HUES64 (cell line): Measurements from ENCODE around the gene DISC1.

Experiments
- H3K27ac ChIP-seq: 2 replicates; pipeline ENCODE4 v1.7.0; 2013; ENCODE audit warnings: low read depth, low read length, inconsistent platforms
- H3K27me3 ChIP-seq: 2 replicates; pipeline ENCODE4 v1.6.1; 2013; ENCODE audit warnings: mild to moderate bottlenecking, low read length; ENCODE audit not compliant: insufficient read depth
- H3K36me3 ChIP-seq: 2 replicates; pipeline ENCODE4 v1.6.1; 2013; ENCODE audit warnings: mild to moderate bottlenecking, low read length; ENCODE audit not compliant: insufficient read depth
- H3K4me1 ChIP-seq: 2 replicates; pipeline ENCODE4 v1.6.1; 2013; ENCODE audit warnings: mild to moderate bottlenecking, low read length, moderate library complexity; ENCODE audit not compliant: insufficient read depth
- H3K4me3 ChIP-seq: 2 replicates; pipeline ENCODE4 v1.5.1; 2013; ENCODE audit warnings: mild to moderate bottlenecking, low read length, moderate library complexity
- H3K9ac ChIP-seq: 2 replicates; pipeline ENCODE4 v1.6.1; 2013; ENCODE audit warnings: mild to moderate bottlenecking, low read depth, low read length
- H3K9me3 ChIP-seq: 2 replicates; pipeline ENCODE4 v1.6.1; 2013; ENCODE audit warnings: low read depth, low read length; ENCODE audit not compliant: insufficient read depth
- WGBS: fragments of 150-250, 120-280 bp; methylation state at CpG from one replicate; pipeline ENCODE4 v1.1.7; 2013; ENCODE audit warnings: missing lambda C conversion rate; 5-methylcytosine and 5-hydroxymethylcytosine counted together

Gene DISC1

DNA sequence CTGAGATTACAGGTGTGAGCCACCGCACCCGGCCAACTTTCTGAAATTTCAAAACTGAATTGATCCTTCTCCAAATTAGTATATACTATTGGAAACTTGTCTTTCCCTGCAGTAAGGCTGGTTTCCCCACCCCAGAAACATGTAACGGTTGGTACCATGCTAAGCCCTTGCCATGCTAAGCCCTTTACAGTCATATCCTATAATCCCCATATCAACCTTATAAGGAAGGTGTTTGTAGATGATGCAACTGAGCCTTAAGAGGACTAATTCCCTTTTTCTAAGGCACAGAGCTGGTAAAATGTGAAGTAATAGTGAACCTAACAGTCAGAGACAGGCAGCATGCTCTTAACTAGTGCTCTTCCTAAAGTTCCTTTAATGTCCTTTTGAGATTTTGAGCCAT lies 413.7 kb downstream of the DISC1 start:
- no peak overlapping the region for H3K4me3 ChIP-seq
- no peak overlapping the region for H3K9ac ChIP-seq
- H3K27me3 ChIP-seq, result no peaks in the 10 kb centered on the region
- H3K27ac ChIP-seq, result no peak overlapping the region
- 76% methylated on average over 3 of the region's 3 CpGs for WGBS
- H3K36me3 ChIP-seq, result no peaks in the 10 kb centered on the region
- peaks cover 11% of the 10 kb centered on the region for H3K4me1 ChIP-seq
- no peaks in the 10 kb centered on the region for H3K9me3 ChIP-seq

DNA sequence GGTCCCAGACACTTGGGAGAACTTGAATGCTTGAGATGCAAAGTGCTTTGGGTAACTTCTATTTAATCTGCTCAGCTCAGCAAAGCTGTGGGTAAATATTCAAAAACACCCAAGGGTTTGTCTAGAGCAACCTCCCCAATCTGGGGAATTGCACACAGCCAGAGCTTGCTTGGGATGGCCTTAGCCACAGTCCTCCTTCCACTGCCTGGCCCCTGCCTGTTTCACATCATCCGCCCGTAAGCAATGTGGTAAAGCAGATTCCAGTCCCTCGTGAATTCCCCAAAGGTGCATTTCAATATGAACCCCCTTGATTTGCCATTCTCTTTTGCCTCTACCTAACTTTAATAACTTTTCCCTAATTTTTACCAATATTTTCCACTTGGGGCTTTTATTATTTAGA lies 418.1 kb downstream of the DISC1 start:
- Histone ChIP-seq H3K36me3 (no peaks in the 10 kb centered on the region), H3K27me3 (no peaks in the 10 kb centered on the region), H3K9me3 (no peaks in the 10 kb centered on the region), H3K4me3 (no peak overlapping the region), H3K27ac (peak overlapping the region; percentile 61; the same call in 1 of the 2 replicates), H3K9ac (no peak overlapping the region), H3K4me1 (peaks cover 22% of the 10 kb centered on the region)
- 57% methylated on average over 3 of the region's 3 CpGs for WGBS

DNA sequence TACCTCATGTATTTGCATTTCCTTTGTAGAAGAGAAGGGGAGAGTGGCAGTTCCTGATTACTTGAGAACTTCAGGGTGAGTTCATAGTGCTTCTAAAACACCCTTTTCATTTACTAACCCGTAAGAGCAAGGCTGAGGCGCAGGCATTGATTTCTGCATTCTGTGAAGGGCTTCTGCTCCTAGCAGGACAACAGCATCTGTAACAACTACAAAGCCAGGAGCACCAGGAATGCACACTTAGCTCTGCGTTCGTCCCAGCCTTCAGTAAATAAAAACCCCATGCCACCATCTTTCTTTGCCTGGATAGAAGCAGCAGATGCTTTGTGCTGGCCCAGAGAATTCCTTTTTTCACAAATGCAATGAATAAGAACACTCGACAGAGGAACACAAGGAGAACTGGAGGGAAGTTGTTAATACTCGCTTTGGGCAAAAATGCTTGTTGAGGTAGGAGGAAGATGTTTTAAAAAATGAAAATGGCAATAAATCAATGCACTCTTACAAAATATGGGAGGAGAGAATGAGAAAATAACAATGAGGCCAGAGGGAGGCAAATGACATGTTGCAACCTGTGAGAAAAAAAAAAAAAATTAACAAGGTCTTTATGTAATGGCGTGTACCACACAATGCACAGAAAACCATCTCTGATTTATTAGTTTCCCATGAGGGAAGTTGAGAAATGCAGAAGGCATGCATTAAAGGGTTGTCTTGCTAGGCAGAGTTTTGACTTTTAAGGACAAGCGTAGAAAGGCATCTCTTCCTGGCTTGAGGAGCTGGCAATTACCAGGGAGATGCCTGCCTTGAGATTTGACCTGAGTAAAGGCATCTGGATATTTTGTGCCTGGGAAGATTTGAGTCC lies 418.8 kb downstream of the DISC1 start:
- Histone ChIP-seq H3K4me3 (no peak overlapping the region), H3K27ac (peak overlapping the region; percentile 61), H3K36me3 (no peaks in the 10 kb centered on the region), H3K9me3 (no peaks in the 10 kb centered on the region), H3K4me1 (peaks cover 22% of the 10 kb centered on the region), H3K27me3 (no peaks in the 10 kb centered on the region), H3K9ac (no peak overlapping the region)
- WGBS, result 46% methylated on average over 7 of the region's 8 CpGs

DNA sequence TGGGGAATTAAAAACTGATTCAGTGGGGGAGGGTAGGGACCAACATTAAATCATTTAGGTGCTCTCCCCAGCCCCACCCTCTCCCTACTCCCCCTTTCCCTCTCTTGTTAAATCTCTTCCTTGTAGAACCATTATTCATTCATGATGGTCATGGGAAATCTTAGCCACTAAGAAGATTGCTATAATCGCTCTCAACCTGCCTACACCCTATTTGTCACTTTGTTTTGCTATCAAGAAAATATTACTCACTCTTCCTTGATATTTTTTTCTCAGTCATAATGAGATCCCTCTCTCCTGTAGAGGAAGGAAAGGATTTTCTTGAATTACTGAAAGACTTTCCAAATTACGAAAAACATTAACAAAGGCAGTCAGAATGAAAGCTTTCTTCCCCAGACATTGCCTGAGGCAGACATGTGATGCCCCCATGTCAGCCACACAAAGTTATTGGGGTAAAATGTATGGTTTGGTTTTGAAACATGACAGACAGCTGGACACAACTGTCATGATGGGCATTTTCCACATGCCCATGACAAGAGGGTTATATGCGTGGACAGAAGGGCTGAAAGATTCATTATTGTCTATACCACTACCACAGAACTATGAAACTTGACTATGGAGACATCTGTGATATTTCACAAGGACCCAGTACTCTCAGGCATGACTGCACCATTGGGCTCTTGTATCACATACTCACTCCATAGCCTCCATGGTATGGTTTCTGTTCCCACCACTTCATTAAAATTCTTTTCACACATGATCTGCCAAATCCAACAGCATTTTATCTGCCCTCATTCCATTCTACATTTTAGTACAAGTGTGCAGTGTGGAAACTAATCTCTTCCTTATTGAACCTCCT lies 420.1 kb downstream of the DISC1 start:
- no peak overlapping the region for H3K27ac ChIP-seq
- no peaks in the 10 kb centered on the region for H3K36me3 ChIP-seq
- H3K27me3 ChIP-seq, result no peaks in the 10 kb centered on the region
- H3K4me1 ChIP-seq, result peaks cover 22% of the 10 kb centered on the region
- no peak overlapping the region for H3K4me3 ChIP-seq
- H3K9me3 ChIP-seq, result no peaks in the 10 kb centered on the region
- no peak overlapping the region for H3K9ac ChIP-seq
- WGBS, result 96% methylated on average over 3 of the region's 3 CpGs

DNA sequence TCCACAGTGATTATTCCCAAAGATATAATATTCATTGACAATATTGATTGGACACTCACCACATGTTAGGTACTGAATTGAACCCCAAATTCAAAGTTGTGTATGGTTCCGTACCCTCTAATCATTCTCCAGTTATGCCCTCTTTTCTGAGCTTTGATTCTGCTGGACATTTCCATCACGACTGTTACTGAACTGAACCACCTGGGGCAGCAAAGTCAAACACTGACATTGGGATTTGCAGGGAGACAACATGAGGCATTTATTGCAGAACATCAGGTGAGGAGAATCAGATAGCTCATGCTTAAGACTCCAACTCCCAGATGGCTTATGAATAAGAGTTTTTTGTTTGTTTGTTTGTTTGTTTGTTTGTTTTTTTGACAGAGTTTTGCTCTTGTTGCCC lies 420.9 kb downstream of the DISC1 start:
- H3K27me3 ChIP-seq, result no peaks in the 10 kb centered on the region
- no peaks in the 10 kb centered on the region for H3K9me3 ChIP-seq
- H3K4me1 ChIP-seq, result peaks cover 22% of the 10 kb centered on the region
- no peak overlapping the region for H3K27ac ChIP-seq
- WGBS, result 92% methylated on average over 2 of the region's 2 CpGs
- H3K4me3 ChIP-seq, result no peak overlapping the region
- no peaks in the 10 kb centered on the region for H3K36me3 ChIP-seq
- H3K9ac ChIP-seq, result no peak overlapping the region

DNA sequence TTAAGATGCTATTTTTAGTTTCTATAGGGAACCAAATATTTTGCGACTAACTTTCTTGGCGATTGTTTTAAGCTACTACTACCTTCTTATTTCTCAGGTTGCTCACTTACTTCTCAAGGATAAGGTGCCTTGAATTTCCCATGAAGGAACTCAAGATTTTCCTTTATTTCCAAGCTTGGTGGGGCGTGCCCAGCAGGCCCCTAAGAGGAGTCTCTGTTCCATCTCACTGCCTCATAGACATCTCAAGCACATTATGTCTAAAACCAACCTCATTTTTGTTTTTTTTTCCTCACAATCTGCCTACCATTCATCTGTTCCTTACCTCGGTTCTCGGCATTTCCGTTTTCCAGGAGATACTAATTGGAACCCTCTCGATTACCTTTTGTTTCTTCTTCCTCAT lies 421.9 kb downstream of the DISC1 start:
- H3K4me1 ChIP-seq, result peaks cover 22% of the 10 kb centered on the region
- H3K9me3 ChIP-seq, result no peaks in the 10 kb centered on the region
- H3K9ac ChIP-seq, result no peak overlapping the region
- WGBS, result 95% methylated on average over 7 of the region's 7 CpGs
- no peak overlapping the region for H3K27ac ChIP-seq
- H3K4me3 ChIP-seq, result no peak overlapping the region
- H3K36me3 ChIP-seq, result no peaks in the 10 kb centered on the region
- no peaks in the 10 kb centered on the region for H3K27me3 ChIP-seq

DNA sequence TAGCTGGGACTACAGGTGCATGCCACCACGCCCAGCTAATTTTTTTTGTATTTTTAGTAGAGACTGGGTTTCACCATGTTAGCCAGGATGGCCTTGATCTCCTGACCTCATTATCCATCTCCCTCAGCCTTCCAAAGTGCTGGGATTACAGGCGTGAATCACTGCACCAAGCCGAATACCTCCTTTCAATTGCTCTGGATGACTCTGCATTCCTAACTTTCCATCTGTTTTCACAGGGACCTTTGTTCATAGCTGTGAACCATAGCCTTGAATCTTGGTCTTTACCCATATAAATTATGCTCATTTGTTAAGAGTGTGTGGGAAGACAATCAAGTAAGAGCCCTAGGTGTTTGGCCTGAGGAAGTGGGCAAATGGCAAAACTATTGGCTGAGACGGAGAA lies 422.7 kb downstream of the DISC1 start:
- WGBS, result 77% methylated on average over 4 of the region's 4 CpGs
- no peaks in the 10 kb centered on the region for H3K36me3 ChIP-seq
- no peak overlapping the region for H3K4me3 ChIP-seq
- no peaks in the 10 kb centered on the region for H3K9me3 ChIP-seq
- peaks cover 19% of the 10 kb centered on the region for H3K4me1 ChIP-seq
- H3K27me3 ChIP-seq, result no peaks in the 10 kb centered on the region
- no peak overlapping the region for H3K9ac ChIP-seq
- no peak overlapping the region for H3K27ac ChIP-seq

DNA sequence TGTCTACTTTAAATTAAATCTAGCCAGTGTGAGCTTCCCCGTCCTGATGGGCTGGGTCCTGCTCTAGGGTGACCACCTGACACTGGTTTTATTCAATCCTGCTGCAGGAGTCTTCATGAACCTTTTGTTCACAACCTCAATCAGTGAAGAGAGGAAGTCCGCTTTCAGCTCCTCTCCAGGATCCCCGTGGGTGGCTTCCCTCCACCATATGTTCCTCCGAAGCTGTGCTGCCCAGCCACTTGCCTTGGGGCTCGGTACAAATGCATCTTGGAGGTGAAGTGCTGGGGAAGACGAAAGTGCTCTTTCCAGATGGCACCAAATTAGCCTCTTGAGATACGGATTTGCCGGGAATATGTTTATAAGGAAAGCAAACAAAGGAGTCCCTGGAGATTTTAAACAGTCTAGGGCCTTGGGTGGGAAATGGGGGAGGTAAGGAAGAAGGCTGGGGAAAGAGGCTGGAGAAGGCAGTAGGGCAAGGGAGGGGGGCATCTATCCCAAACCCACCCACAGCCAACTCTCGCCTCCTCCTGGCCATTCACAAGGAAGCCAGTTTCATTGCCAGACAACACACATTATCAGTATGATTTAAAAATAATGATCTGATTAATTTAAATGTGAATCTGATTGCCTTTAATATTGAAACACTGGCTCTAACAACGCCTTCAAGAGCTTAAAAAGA lies 430.8 kb downstream of the DISC1 start:
- no peaks in the 10 kb centered on the region for H3K9me3 ChIP-seq
- H3K36me3 ChIP-seq, result no peaks in the 10 kb centered on the region
- no peaks in the 10 kb centered on the region for H3K27me3 ChIP-seq
- WGBS, result 69% methylated on average over 9 of the region's 10 CpGs
- no peak overlapping the region for H3K27ac ChIP-seq
- H3K9ac ChIP-seq, result no peak overlapping the region
- H3K4me3 ChIP-seq, result no peak overlapping the region
- H3K4me1 ChIP-seq, result peaks cover 4% of the 10 kb centered on the region

DNA sequence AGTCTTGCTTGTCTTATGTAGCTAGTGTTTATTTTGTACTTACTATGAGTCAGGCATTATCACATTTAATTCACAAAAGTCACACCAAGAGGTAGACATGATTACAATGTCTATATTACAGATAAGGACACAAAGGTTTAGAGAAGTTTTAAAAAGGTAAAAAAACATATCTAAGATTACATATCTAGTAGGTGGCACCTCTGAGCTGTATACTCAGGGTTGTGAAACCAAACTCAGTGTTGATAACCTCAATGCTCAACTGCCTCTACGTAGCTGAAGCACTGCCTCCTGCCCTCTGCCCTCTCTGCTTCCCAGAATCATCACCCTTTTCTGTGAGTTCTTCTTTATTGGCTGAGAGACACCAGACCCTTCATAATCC lies 431.3 kb downstream of the DISC1 start:
- Histone ChIP-seq H3K27ac (no peak overlapping the region), H3K36me3 (no peaks in the 10 kb centered on the region), H3K4me3 (no peak overlapping the region), H3K27me3 (no peaks in the 10 kb centered on the region), H3K4me1 (peaks cover 4% of the 10 kb centered on the region), H3K9ac (no peak overlapping the region), H3K9me3 (no peaks in the 10 kb centered on the region)
- 75% methylated on average over 1 of the region's 1 CpG for WGBS

DNA sequence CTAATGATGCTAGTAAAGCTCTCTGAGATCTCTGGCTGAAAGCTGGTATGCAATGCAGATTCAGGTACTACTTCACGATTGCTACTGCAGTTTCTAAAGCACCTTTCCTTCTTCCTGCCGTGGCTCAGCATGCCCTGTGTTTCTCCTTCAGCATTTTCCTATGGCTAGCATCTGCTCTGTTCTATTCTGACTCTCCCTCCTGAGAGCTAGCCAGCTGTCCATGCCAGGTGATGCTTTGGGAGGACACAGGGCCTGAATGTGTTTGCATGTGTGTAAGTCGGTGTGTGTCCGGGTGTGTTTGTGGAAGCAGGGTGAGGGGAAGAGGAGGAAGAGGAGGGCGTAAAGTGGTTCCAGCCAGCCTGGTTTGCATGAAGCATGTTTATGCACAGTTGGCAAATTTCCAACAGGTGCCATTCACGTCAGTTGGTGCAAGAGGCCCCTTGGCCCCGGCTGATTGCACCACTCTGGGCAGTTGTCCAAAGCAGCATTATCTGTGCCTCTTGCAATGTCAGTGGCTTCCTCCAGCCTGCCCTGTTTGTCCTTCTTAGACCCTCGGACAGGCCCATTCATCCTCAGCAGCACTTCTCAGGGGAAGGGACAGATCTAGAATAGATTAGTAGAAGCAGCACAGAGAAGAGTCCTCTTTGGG lies 433.3 kb downstream of the DISC1 start:
- Histone ChIP-seq H3K36me3 (no peaks in the 10 kb centered on the region), H3K4me1 (peaks cover 9% of the 10 kb centered on the region), H3K27me3 (no peaks in the 10 kb centered on the region), H3K9me3 (no peaks in the 10 kb centered on the region), H3K4me3 (no peak overlapping the region), H3K27ac (no peak overlapping the region), H3K9ac (no peak overlapping the region)
- 86% methylated on average over 8 of the region's 8 CpGs for WGBS
